CD4-positive, alpha-beta memory T cell (primary cell): ENCODE measurements around the gene INO80D. TPM values are rescaled to one million over a fixed set of nuclear protein-coding genes. Genes with fewer than 3 reads are reported as not detected.
"Not testable (repeated sequence)": the region's sequence is repeated elsewhere in the genome, so short reads cannot be mapped to it uniquely, and the experiment has no call there.

Experiments
- CTCF ChIA-PET: fragments of 350-600 bp; sonication (Branson Sonifier 250); formaldehyde crosslinking; loops from one replicate; lab custom pipeline; 2021; ENCODE audit warnings: inconsistent platforms; ENCODE audit not compliant: partially characterized antibody; lab: Charles Lee
- POLR2A ChIA-PET: fragments of 350-600 bp; sonication (Branson Sonifier 250); formaldehyde crosslinking; loops from one replicate; lab custom pipeline; 2021; ENCODE audit not compliant: partially characterized antibody; lab: Charles Lee
- DNase-seq, 5 donors: peaks; one replicate each; pipeline versions ENCODE4 v3.0.0 to v3.0.0-alpha.2; 2020 to 2022; ENCODE audit warnings: mixed read lengths in 1 of 5
- H3K27ac ChIP-seq: one replicate; pipeline ENCODE4 v1.7.0; 2013; ENCODE audit warnings: low read depth, low read length
- H3K27me3 ChIP-seq: 2 replicates; pipeline ENCODE4 v1.7.0; 2013; ENCODE audit warnings: mild to moderate bottlenecking, low read length, moderate library complexity; ENCODE audit not compliant: insufficient read depth
- H3K36me3 ChIP-seq: 2 replicates; pipeline ENCODE4 v1.7.0; 2013; ENCODE audit warnings: mild to moderate bottlenecking, low read length, moderate library complexity; ENCODE audit not compliant: insufficient read depth
- H3K4me1 ChIP-seq: 2 replicates; pipeline ENCODE4 v1.7.0; 2013; ENCODE audit warnings: mild to moderate bottlenecking, low read length, moderate library complexity; ENCODE audit not compliant: insufficient read depth
- H3K4me3 ChIP-seq, 2 donors: one replicate each; pipeline ENCODE4 v1.7.0; 2013; ENCODE audit warnings: low read length in 2 of 2, mild to moderate bottlenecking in 1 of 2
- H3K9me3 ChIP-seq, 2 donors: one replicate each; pipeline ENCODE4 v1.7.0; 2013; ENCODE audit warnings: low read length in 2 of 2, control low read depth in 1 of 2; ENCODE audit not compliant: control insufficient read depth in 1 of 2
- H3K27ac Mint-ChIP-seq, 7 donors: one replicate each; pipeline ENCODE4 v1.8.0; 2020 to 2021; ENCODE audit warnings: mixed read lengths in 7 of 7, mild to moderate bottlenecking in 6 of 7, inconsistent platforms in 3 of 7, moderate library complexity in 3 of 7
- H3K27me3 Mint-ChIP-seq, 2 donors: one replicate each; pipeline ENCODE4 v1.8.0; 2020 to 2021; ENCODE audit warnings: mixed read lengths in 2 of 2
- H3K36me3 Mint-ChIP-seq, 2 donors: one replicate each; pipeline ENCODE4 v1.8.0; 2020 to 2021; ENCODE audit warnings: mixed read lengths in 2 of 2, inconsistent platforms in 1 of 2, mild to moderate bottlenecking in 1 of 2
- H3K4me1 Mint-ChIP-seq, 4 donors: one replicate each; pipeline ENCODE4 v1.8.0; 2020 to 2021; ENCODE audit warnings: mixed read lengths in 4 of 4, mild to moderate bottlenecking in 1 of 4
- H3K4me3 Mint-ChIP-seq, 8 donors: one replicate each; pipeline ENCODE4 v1.8.0; 2020 to 2021; ENCODE audit warnings: mixed read lengths in 8 of 8, mild to moderate bottlenecking in 7 of 8, moderate library complexity in 6 of 8, inconsistent platforms in 3 of 8
- H3K9me3 Mint-ChIP-seq, 8 donors: one replicate each; pipeline ENCODE4 v1.8.0; 2020 to 2021; ENCODE audit warnings: mixed read lengths in 8 of 8, mild to moderate bottlenecking in 5 of 8, inconsistent platforms in 3 of 8, moderate library complexity in 1 of 8
- intact Hi-C: fragments of 100-400 bp; cut with micrococcal nuclease; formaldehyde crosslinking; loops from one replicate; pipeline ENCODE4 v1.15.1; 2023
- polyA plus RNA-seq, 2 donors: library from polyadenylated mRNA; unstranded; fragments of 300-500 nt; fragmentation: Illumina TruSeq; gene quantifications; one replicate each; pipeline ENCODE4 v1.2.3, GENCODE V29; 2021
- total RNA-seq, 2 experiments: library from RNA; stranded (reverse); gene quantifications; one replicate each; pipeline ENCODE4 v1.2.3, GENCODE V29; 2021

INO80D gene
- total and polyA plus RNA-seq, 4 experiments from 2014 or later: 8.1 to 41.3 (median 25.1) TPM

- no peaks in the 10 kb centered on the region for H3K4me1 ChIP-seq
- DNase-seq: no peak
- H3K9me3 Mint-ChIP-seq: peaks cover 0 to 9% (median 0%) of the 10 kb centered on the region in 8 donors
- H3K9me3 ChIP-seq: no peaks in the 10 kb centered on the region
- peak overlapping the region in 1 of 7 donors; percentile 43 for H3K27ac Mint-ChIP-seq
- H3K4me3 Mint-ChIP-seq: no peak overlapping the region
- peaks cover 0 to 2% (median under 1%) of the 10 kb centered on the region in 4 donors for H3K4me1 Mint-ChIP-seq
- no peaks in the 10 kb centered on the region for H3K27me3 ChIP-seq
- no peak overlapping the region for H3K4me3 ChIP-seq
- ChIA-PET CTCF (no interaction called here), POLR2A (no interaction called here)
- no peaks in the 10 kb centered on the region for H3K36me3 ChIP-seq
- intact Hi-C loops: no loop called here
- H3K27me3 Mint-ChIP-seq: no peaks in the 10 kb centered on the region
- H3K27ac ChIP-seq: no peak overlapping the region
- peaks cover 15 to 19% of the 10 kb centered on the region in 2 donors for H3K36me3 Mint-ChIP-seq
Measured at GRCh38 chr2:206112108-206112507, 26.1 kb upstream of the INO80D start.

GRCh38 chr2:206108713-206109112, 22.7 kb upstream of the INO80D start:
- ChIA-PET POLR2A (no interaction called here), CTCF (no interaction called here)
- Histone ChIP-seq H3K36me3 (no peaks in the 10 kb centered on the region), H3K27ac (no peak overlapping the region), H3K4me3 (no peak overlapping the region), H3K4me1 (no peaks in the 10 kb centered on the region), H3K9me3 (no peaks in the 10 kb centered on the region), H3K27me3 (no peaks in the 10 kb centered on the region)
- Mint-ChIP-seq H3K27me3 (no peaks in the 10 kb centered on the region), H3K4me3 (no peak overlapping the region), H3K9me3 (peaks cover 0 to 8% (median 0%) of the 10 kb centered on the region in 8 donors), H3K27ac (no peak overlapping the region), H3K36me3 (peaks cover 3 to 9% of the 10 kb centered on the region in 2 donors), H3K4me1 (peaks cover 0 to 2% (median under 1%) of the 10 kb centered on the region in 4 donors)
- DNase-seq: no peak
- intact Hi-C loops: no loop called here

- no peaks in the 10 kb centered on the region for H3K9me3 ChIP-seq
- no peaks in the 10 kb centered on the region for H3K27me3 ChIP-seq
- H3K4me3 ChIP-seq: no peak overlapping the region
- no peak overlapping the region for H3K27ac Mint-ChIP-seq
- H3K36me3 ChIP-seq: no peaks in the 10 kb centered on the region
- H3K4me1 ChIP-seq: no peaks in the 10 kb centered on the region
- H3K4me1 Mint-ChIP-seq: peaks cover 0 to 2% (median under 1%) of the 10 kb centered on the region in 4 donors
- peaks cover 0 to 5% of the 10 kb centered on the region in 2 donors for H3K36me3 Mint-ChIP-seq
- no peak for DNase-seq
- intact Hi-C loops: no loop called here
- H3K9me3 Mint-ChIP-seq: no peaks in the 10 kb centered on the region
- POLR2A ChIA-PET: no interaction called here
- H3K4me3 Mint-ChIP-seq: no peak overlapping the region
- H3K27ac ChIP-seq: no peak overlapping the region
- H3K27me3 Mint-ChIP-seq: no peaks in the 10 kb centered on the region
- CTCF ChIA-PET: no interaction called here
Measured at GRCh38 chr2:206105541-206105940, 19.6 kb upstream of the INO80D start.

- no peaks in the 10 kb centered on the region for H3K27me3 Mint-ChIP-seq
- CTCF ChIA-PET: no interaction called here
Measured at GRCh38 chr2:206105038-206105437, 19.1 kb upstream of the INO80D start.

GRCh38 chr2:206098872-206099271, 12.9 kb upstream of the INO80D start:
- H3K36me3 Mint-ChIP-seq, H3K36me3 ChIP-seq, H3K27ac Mint-ChIP-seq, POLR2A ChIA-PET, H3K4me1 ChIP-seq, H3K9me3 ChIP-seq, CTCF ChIA-PET, H3K4me3 Mint-ChIP-seq, H3K27me3 ChIP-seq, H3K4me1 Mint-ChIP-seq, H3K4me3 ChIP-seq, H3K27me3 Mint-ChIP-seq, DNase-seq, intact Hi-C loops, H3K9me3 Mint-ChIP-seq, H3K27ac ChIP-seq: not testable (repeated sequence)

More at GRCh38 chr2:206105038-206105437, 19.1 kb upstream of the INO80D start:
- Histone ChIP-seq H3K9me3 (no peaks in the 10 kb centered on the region), H3K36me3 (no peaks in the 10 kb centered on the region), H3K27me3 (no peaks in the 10 kb centered on the region), H3K27ac (no peak overlapping the region), H3K4me1 (no peaks in the 10 kb centered on the region), H3K4me3 (no peak overlapping the region)
- intact Hi-C loops: no loop called here
- H3K27ac Mint-ChIP-seq: no peak overlapping the region
- DNase-seq: no peak
- H3K4me1 Mint-ChIP-seq: peaks cover 0 to 2% (median under 1%) of the 10 kb centered on the region in 4 donors
- POLR2A ChIA-PET: no interaction called here
- H3K4me3 Mint-ChIP-seq: no peak overlapping the region
- no peaks in the 10 kb centered on the region for H3K9me3 Mint-ChIP-seq
- peaks cover 0 to 5% of the 10 kb centered on the region in 2 donors for H3K36me3 Mint-ChIP-seq

- H3K9me3 Mint-ChIP-seq: no peaks in the 10 kb centered on the region
- ChIA-PET CTCF (no interaction called here), POLR2A (interaction anchor here (2.3 kb wide), 1 partner anchor 12 kb away, joined by 9 read pairs; the partner anchor contains the start of gene INO80D)
- no peak overlapping the region for H3K4me3 ChIP-seq
- no peaks in the 10 kb centered on the region for H3K4me1 Mint-ChIP-seq
- intact Hi-C loops: no loop called here
- no peaks in the 10 kb centered on the region for H3K27me3 ChIP-seq
- H3K4me3 Mint-ChIP-seq: no peak overlapping the region
- H3K36me3 ChIP-seq: no peaks in the 10 kb centered on the region
- no peak overlapping the region for H3K27ac Mint-ChIP-seq
- no peak for DNase-seq
- peaks cover 0 to 5% of the 10 kb centered on the region in 2 donors for H3K36me3 Mint-ChIP-seq
- H3K27ac ChIP-seq: no peak overlapping the region
- no peaks in the 10 kb centered on the region for H3K4me1 ChIP-seq
- H3K9me3 ChIP-seq: no peaks in the 10 kb centered on the region
- no peaks in the 10 kb centered on the region for H3K27me3 Mint-ChIP-seq
Measured at GRCh38 chr2:206098471-206098870, 12.5 kb upstream of the INO80D start.

GRCh38 chr2:206096876-206097275, 10.9 kb upstream of the INO80D start:
- no peaks in the 10 kb centered on the region for H3K4me1 ChIP-seq
- H3K4me3 ChIP-seq: no peak overlapping the region
- intact Hi-C loops: no loop called here
- H3K9me3 ChIP-seq: no peaks in the 10 kb centered on the region
- no peaks in the 10 kb centered on the region for H3K27me3 Mint-ChIP-seq
- ChIA-PET CTCF (interaction anchor here (1.0 kb wide), 1 partner anchor 9 kb away, joined by 6 read pairs; no protein-coding TSS in a partner anchor), POLR2A (interaction anchor here (2.3 kb wide), 1 partner anchor 11 kb away, joined by 9 read pairs; the partner anchor contains the start of gene INO80D)
- no peak overlapping the region for H3K4me3 Mint-ChIP-seq
- no peaks in the 10 kb centered on the region for H3K36me3 ChIP-seq
- peaks cover 3 to 9% of the 10 kb centered on the region in 2 donors for H3K36me3 Mint-ChIP-seq
- H3K27me3 ChIP-seq: no peaks in the 10 kb centered on the region
- H3K27ac ChIP-seq: no peak overlapping the region
- no peak for DNase-seq
- no peaks in the 10 kb centered on the region for H3K9me3 Mint-ChIP-seq
- no peak overlapping the region for H3K27ac Mint-ChIP-seq
- H3K4me1 Mint-ChIP-seq: peaks cover 0 to 2% (median under 1%) of the 10 kb centered on the region in 4 donors
